GM12873 (cell line): ENCODE results near the gene USH2A.

Experiments used
- TF ChIP-seq, protein P1 (sequence below): IDR thresholded peaks from 2 replicates; pipeline ENCODE4 v1.5.1; 2012; ENCODE audit warnings: low read depth, mild to moderate bottlenecking, moderate library complexity, low read length, control low read depth; ENCODE audit not compliant: insufficient read depth; ENCODE audit errors: missing control alignments

The USH2A gene

DNA sequence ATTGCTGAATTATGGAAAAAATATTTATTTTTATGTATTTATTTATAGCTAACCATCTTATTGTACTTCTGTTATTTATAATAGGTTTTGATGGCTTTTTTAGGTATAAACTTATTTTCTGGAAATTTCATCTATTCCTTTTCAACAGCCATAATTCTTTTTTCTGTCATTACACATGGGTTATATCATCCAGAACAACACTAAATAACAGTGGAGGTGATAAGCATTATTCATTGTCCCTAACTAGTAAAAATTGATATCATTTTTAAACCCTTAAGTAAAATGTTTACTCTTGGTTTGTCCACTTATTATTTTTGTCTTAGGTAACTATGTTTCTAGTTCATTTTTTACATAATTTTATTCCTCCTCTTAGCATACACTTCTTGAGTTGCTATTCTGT is 309.1 kb downstream of the USH2A start:
- TF ChIP-seq, protein P1, sequence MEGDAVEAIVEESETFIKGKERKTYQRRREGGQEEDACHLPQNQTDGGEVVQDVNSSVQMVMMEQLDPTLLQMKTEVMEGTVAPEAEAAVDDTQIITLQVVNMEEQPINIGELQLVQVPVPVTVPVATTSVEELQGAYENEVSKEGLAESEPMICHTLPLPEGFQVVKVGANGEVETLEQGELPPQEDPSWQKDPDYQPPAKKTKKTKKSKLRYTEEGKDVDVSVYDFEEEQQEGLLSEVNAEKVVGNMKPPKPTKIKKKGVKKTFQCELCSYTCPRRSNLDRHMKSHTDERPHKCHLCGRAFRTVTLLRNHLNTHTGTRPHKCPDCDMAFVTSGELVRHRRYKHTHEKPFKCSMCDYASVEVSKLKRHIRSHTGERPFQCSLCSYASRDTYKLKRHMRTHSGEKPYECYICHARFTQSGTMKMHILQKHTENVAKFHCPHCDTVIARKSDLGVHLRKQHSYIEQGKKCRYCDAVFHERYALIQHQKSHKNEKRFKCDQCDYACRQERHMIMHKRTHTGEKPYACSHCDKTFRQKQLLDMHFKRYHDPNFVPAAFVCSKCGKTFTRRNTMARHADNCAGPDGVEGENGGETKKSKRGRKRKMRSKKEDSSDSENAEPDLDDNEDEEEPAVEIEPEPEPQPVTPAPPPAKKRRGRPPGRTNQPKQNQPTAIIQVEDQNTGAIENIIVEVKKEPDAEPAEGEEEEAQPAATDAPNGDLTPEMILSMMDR, result no peak

GRCh38 chr1:216113181-216113580 is 310.1 kb downstream of the USH2A start:
- TF ChIP-seq, protein P1, result no peak

- TF ChIP-seq, protein P1, result no peak
Observed at GRCh38 chr1:216111842-216112241, 311.4 kb downstream of the USH2A start.

DNA sequence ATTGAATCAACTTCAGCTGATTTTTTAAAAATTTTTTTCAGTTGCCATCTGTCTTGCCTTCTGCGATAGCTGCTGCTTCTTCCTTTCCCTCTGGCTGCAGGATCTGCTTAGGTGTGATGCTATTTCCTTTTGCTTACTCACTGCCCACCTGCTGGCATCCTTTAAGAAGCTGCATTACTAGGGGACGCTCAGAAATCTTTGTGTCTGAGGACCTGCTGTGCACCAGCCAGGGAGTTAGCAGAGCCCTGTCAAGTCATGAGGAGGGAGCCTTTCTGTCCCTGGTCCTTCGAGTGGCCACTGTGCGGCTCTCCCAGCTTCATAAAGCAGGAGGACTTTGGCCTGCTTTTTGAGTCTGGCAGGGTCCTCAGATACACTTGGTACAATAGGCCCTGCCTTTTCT is 327.8 kb downstream of the USH2A start:
- TF ChIP-seq, protein P1, result no peak

DNA sequence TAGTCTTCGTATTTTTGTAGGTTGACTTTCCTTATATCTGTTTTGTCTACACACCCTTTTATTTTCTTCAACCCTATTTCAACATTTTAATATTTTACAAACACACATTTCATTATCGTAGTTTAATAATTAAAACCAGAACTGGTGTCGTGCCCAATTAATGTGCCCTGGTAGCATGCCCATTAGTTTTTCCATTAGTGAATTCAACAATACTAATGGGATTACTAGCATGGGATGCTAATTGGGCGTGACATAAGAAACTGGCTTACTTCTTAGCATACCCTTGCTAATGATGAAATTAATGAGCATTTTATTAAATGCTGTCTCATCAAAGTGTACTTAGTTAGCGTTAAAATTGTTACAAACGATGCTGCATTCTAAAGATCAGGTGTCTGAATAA is 332.7 kb downstream of the USH2A start:
- TF ChIP-seq, protein P1, result no peak

GRCh38 chr1:216086678-216087077 is 336.6 kb downstream of the USH2A start:
- TF ChIP-seq, protein P1, result no peak

- TF ChIP-seq, protein P1, result no peak
Observed at GRCh38 chr1:216081445-216081844, 341.8 kb downstream of the USH2A start.
